Measurements from ENCODE around the gene SPN.
A peak's percentile ranks its signal among the peaks of the same experiment; 100 is the strongest.
"Not testable (repeated sequence)": the region's sequence is repeated elsewhere in the genome, so short reads cannot be mapped to it uniquely, and the experiment has no call there.

SPN gene

DNA sequence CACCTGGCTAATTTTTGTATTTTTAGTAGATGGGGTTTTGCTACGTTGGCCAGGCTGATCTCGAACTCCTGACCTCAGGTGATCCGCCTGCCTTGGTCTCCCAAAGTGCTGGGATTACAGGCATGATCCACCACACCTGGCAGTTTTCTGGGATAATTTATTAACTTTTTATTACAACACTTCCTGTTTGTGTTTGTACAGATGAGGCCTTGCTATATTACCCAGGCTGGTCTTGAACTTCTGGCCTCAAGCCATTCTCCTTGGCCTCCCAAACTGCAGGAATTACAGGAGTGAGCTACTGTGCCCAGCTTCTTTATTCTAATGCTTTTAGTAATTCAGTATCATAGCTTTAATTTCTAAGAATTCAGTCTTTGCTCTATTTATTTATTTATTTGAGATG is 16.1 kb upstream of the SPN start:
- no peak for DNase-seq

DNA sequence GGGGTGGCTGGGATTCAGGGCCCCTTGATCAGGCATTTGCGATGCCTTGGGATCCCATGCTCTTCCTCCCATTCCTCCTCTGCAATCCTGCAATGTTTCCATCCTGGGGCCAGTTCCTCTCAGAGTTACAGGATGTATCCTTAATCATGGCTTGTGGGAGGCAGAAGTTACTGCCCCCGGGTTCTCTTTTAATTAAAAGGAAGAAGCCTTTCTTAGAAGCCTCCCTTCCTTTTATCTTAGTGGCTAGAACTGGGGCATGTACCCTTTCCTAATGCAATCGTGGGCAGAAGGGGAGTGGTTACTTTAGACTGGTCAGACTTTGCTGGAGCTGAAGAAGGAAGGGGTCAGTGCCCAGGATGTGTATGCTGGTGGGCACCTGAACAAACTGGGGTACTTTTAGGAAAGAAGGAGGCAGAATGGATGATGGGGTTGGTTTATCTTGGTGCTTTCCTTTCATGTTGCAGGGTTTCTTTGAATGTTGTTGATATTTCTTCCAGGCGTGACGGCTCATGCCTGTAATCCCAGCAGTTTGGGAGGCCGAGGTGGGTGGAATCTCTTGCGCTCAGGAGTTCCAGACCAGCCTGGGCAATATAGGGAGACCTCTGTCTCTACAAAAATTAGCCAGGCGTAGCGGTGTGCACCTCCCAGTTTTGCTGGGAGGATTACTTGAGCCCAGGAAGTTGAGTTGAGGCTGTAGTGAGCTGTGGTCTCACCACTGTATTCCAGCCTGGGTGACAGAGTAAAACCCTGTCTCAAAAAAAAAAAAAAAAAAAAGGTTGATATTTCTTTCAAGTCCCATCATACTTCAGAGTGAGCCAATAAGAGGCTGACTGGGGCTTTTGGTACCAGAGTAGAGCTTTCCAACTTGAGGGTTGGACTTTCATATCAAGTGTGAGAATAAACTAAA is 13.2 kb upstream of the SPN start:
- no peak for DNase-seq

DNA sequence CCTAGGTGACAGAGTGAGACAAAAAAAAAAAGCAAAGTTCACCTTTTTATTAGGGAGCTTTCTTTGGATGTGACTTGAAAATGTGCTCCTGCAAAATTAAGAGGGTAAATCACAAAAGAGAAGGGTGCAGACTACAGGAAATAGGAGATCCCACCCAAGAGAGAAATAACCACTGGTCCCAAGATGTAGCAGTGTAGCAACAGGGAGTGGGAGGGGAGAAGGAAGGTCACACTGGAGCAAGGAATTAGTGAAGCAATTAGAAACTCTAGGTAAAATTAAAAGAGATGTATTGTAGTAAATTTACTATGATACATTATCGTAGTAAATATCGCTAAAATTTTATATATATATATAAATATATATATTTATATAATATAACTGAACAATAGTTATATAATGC is 12.3 kb upstream of the SPN start:
- no peak for DNase-seq

GRCh38 chr16:29651774-29652349 is 11.2 kb upstream of the SPN start:
- no peak for DNase-seq

DNA sequence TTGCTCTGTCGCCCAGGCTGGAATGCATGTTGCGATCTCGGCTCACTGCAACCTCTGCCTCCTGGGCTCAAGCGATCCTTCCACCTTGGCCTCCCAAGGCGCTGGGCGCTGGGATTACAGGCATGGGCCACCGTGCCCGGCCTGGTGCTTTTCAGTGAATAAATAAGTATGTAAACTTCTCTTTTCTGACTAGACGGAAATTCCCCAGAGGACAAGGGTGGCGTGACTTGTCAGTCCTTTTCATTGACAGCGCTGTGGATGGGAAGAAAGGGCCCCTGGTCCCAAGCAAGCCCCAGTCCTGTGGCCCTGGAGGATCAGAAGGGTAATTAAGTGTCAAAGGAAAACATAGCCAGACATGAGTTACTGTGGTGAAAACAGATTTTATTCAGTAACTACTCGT is 9.6 kb upstream of the SPN start:
- DNase-seq = no peak

DNA sequence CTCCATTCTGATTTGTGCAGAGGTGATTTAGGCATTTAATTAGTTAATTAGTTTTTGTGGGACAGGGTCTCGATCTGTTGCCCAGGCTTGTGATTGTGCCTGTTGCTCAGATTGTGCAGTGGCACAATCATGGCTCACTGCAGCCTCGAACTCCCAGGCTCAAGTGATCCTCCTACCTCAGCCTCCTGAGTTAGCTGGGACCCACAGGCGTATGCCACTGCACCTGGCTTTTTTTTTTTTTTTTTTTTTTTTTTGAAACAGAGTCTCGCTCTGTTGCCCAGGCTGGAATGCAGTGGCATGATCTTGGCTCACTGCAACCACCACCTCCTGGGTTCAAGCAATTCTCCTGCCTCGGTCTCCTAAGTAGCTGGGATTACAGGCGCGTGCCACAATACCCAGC is 9.2 kb upstream of the SPN start:
- DNase-seq = not testable (repeated sequence)

GRCh38 chr16:29656688-29657523 is 6.1 kb upstream of the SPN start:
- DNase-seq = no peak

GRCh38 chr16:29658705-29659104 is 4.3 kb upstream of the SPN start:
- DNase-seq = no peak

DNA sequence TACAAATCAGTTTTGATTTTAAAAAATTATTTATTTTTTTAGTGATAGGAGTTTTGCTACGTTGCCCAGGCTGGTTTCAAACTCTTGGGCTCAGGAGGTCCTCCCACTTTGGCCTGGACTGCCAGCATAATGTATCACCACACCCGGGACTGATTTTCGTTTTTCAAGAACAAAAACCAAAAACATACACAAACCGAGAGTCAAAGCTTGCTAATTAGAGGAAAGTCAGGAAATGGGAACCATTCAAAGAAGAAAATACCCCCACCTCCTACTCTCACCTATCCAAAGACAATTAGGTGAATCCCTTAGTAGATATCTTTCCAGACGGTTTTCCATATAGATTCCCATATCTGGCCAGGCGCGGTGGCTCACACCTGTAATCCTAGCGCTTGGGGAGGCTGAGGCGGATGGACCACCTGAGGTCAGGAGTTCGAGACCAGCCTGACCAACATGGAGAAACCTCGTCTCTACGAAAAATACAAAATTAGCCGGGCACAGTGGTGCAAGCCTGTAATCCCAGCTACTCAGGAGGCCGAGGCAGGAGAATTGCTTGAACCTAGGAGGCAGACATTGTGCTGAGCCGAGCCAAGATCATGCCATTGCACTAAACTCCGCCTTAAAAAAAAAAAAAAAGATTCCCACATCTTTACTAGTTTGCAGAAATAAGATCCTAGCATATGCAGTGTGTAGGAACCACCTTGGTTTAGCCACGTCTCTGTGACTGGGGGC is 883 bp upstream of the SPN start:
- DNase-seq = no peak

- DNase-seq = no peak
These were observed 375 bp upstream of the SPN start for GRCh38 chr16:29662729-29663015.

DNA sequence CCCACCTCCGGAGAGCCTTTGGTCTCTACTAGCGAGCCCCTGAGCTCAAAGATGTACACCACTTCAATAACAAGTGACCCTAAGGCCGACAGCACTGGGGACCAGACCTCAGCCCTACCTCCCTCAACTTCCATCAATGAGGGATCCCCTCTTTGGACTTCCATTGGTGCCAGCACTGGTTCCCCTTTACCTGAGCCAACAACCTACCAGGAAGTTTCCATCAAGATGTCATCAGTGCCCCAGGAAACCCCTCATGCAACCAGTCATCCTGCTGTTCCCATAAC is 702 bp downstream of the SPN start:
- no peak for DNase-seq

DNA sequence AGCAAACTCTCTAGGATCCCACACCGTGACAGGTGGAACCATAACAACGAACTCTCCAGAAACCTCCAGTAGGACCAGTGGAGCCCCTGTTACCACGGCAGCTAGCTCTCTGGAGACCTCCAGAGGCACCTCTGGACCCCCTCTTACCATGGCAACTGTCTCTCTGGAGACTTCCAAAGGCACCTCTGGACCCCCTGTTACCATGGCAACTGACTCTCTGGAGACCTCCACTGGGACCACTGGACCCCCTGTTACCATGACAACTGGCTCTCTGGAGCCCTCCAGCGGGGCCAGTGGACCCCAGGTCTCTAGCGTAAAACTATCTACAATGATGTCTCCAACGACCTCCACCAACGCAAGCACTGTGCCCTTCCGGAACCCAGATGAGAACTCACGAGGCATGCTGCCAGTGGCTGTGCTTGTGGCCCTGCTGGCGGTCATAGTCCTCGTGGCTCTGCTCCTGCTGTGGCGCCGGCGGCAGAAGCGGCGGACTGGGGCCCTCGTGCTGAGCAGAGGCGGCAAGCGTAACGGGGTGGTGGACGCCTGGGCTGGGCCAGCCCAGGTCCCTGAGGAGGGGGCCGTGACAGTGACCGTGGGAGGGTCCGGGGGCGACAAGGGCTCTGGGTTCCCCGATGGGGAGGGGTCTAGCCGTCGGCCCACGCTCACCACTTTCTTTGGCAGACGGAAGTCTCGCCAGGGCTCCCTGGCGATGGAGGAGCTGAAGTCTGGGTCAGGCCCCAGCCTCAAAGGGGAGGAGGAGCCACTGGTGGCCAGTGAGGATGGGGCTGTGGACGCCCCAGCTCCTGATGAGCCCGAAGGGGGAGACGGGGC is 1.3 kb downstream of the SPN start:
- DNase-seq = peak; percentile 40

DNA sequence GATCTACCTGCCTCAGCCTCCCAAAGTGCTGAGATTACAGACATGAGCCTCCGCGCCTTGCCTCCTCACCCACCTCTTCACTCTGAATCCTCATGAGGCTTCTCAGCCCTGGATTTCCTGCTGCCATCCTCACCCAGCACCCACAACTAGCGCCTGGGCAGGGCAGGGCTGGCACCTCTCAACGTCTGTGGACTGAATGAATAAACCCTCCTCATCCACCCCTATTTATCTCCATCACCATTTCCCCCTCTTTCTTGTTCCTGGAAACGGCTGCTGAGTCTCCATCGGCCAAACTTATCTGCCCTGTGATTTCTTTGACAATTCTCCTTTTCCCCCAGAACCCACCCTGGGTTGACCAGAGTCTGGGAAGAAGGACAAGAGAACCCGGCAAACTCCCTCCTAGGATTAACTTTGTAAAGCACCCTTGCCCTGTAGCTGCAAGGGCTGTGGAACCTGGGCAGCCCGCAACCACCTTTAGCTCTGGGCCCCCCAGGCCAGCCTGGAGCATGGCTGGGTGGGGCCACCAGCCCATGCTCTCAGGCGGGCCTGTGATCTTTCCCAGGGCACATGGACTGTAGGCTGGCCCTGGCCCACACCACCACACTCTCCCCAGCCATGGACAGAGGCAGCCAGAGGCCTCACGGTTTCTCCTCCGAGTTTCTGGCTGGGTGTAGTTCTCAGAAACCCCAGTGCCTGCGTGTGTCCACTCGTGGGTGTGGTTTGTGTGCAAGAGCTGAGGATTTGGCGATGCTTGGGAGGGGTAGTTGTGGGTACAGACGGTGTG is 2.4 kb downstream of the SPN start:
- no peak for DNase-seq

- not testable (repeated sequence) for DNase-seq
These were observed 4.2 kb downstream of the SPN start for GRCh38 chr16:29667322-29667610.

- no peak for DNase-seq
These were observed 4.7 kb downstream of the SPN start for GRCh38 chr16:29667755-29668154.

GRCh38 chr16:29668267-29668666 is 5.2 kb downstream of the SPN start:
- DNase-seq = no peak

DNA sequence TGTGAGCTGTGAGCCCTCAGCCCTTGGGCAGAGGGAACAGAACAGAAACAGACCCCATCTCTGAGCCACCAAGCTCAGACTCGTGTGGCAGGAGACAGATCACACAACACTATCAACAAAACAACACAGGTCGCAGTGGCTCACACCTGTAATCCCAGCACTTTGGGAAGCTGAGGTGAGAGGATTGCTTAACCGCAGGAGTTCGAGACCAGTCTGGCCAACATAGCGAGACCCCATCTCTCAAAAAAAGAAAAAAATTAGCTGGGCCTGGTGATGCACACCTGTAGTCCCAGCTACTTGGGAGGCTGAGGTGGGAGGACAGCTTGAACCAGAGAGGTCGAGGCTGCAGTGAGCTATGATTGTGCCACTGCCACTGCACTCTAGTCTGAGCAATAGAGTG is 10.5 kb downstream of the SPN start:
- no peak for DNase-seq

DNA sequence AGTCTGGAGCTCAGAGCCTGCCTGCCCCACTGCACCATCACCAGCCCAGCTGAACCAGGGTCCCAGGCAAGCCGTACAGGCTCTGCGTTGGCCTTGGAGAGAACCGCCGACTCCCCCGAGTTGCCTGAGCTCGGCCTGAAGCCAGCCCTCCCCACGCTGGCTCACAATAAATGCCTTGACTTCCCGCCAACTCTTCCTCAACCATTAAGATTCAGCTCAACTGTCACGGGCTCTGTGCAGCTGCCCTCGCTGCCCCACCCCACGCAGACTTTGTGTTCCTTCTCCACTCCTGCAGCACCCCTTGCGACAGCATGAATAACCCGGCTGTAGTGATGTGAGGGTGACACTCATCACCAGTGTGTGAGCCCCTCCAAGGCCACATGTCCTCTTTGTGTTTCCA is 11.1 kb downstream of the SPN start:
- DNase-seq = no peak

DNA sequence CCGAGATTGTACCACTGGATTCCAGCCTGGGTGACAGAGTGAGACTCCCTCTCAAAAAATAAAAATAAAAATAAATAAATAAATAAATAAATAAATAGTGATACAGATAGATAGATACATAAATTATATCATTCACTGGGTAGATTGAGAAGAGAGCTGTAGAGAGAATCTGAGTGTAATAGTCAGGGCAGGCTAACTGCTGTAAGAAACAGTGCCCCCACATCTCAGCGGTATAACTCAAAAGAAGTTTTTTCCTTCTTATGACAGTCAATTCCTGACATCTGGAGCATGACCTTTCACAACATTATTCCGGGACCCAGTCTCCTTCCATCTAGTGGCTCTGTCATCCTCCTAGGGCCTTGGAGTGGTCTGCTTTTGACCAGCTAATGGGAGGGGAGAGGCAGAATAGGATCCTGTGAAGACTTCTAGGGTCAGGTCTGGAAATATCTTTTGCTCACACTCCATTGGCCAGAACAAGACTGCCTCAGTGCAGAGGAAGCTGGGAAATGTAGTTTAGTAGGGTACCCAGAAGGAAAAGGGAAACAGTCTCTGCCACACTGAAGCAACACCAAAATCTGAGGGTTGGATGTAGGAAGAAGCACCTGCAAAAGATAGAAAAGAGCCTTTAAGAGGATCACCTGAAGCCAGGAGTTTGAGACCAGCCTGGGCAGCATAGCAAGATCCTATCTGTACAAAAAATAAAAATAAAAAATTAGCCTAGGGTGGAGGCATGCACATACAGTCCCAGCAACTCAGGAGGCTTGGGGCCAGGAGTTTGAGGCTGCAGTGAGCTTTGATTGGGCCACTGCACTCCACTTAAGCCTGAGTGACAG is 13.0 kb downstream of the SPN start:
- DNase-seq = no peak

DNA sequence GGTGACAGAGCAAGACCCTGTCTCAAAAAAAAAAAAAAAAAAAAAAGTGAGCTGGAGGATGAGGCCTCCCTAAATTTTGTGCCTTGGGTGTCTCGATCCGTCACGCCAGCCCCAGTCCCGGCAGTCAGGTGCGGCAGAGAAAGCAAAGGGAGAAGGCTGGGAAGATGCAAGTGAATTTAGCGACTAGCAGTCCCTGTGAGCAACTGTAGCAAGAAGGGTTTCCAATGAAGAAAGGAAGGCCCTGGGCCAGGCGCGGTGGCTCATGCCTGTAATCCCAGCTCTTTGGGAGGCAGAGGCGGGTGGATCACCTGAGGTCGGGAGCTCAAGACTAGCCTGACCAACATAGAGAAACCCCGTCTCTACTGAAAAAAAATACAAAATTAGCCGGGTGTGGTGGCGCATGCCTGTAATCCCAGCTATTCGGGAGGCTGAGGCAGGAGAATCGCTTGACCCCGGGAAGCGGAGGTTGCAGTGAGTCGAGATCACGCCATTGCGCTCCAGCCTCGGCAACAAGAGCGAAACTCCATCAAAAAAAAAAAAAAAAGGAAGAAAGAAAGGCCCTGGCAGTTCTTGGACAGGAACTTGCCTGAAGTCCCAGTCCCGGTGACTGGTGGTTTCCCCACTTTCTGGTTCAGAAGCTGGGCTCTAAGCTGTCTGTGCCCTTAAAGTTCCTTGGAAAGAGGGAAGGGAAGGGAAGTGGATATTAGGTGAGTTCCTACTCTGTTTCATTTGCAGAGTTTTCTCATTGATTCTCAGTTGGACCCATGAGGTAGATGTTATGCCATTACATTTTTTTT is 14.1 kb downstream of the SPN start:
- DNase-seq = no peak
